Calu3 (cell line): ENCODE measurements around the gene NCKAP1. TPM values are rescaled to one million over a fixed set of nuclear protein-coding genes. Genes with fewer than 3 reads are reported as not detected.
"Not testable (repeated sequence)": the region's sequence is repeated elsewhere in the genome, so short reads cannot be mapped to it uniquely, and the experiment has no call there.

Source experiments
- BruUV-seq: library from RNA; stranded (reverse); fragments of 400-500 nt; replicated peaks from 2 replicates; lab custom pipeline; 2021; lab: Mats Ljungman, UMichigan
- CTCF ChIA-PET: fragments of 300-600 bp; sonication (Branson Sonifier 250); formaldehyde crosslinking; loops from one replicate; lab custom pipeline; 2022; ENCODE audit warnings: antibody characterized with exemption; lab: Charles Lee
- DNase-seq: peaks from one replicate; pipeline ENCODE4 v3.0.0; 2022
- H3K27ac Mint-ChIP-seq: one replicate; pipeline ENCODE4 v1.8.0; 2022; ENCODE audit warnings: mixed read lengths; ENCODE audit not compliant: unreplicated experiment
- H3K27me3 Mint-ChIP-seq: one replicate; pipeline ENCODE4 v1.8.0; 2022; ENCODE audit warnings: mixed read lengths; ENCODE audit not compliant: unreplicated experiment
- H3K36me3 Mint-ChIP-seq: one replicate; pipeline ENCODE4 v1.8.0; 2022; ENCODE audit warnings: mild to moderate bottlenecking, moderate library complexity, mixed read lengths; ENCODE audit not compliant: insufficient read depth, unreplicated experiment
- H3K4me1 Mint-ChIP-seq: one replicate; pipeline ENCODE4 v1.8.0; 2022; ENCODE audit warnings: mild to moderate bottlenecking, low read depth, mixed read lengths; ENCODE audit not compliant: unreplicated experiment
- H3K4me3 Mint-ChIP-seq: one replicate; pipeline ENCODE4 v1.8.0; 2022; ENCODE audit warnings: mild to moderate bottlenecking, low read depth, moderate library complexity, mixed read lengths; ENCODE audit not compliant: unreplicated experiment
- H3K9me3 Mint-ChIP-seq: one replicate; pipeline ENCODE4 v1.8.0; 2022; ENCODE audit warnings: low read depth, mixed read lengths; ENCODE audit not compliant: unreplicated experiment
- CTCF ChIP-seq: fragments of 200-600 bp; IDR thresholded peaks from one replicate; pipeline ENCODE4 v1.8.0; 2022; ENCODE audit warnings: antibody characterized with exemption; ENCODE audit not compliant: unreplicated experiment
- intact Hi-C: fragments of 100-400 bp; cut with micrococcal nuclease; formaldehyde crosslinking; loops from one replicate; pipeline ENCODE4 v1.10.0; 2022; ENCODE audit not compliant: unreplicated experiment
- total RNA-seq: library from RNA; stranded (reverse); gene quantifications from 2 replicates; pipeline ENCODE4 v1.2.3, GENCODE V29; 2022

Gene NCKAP1
- total RNA-seq, 1 experiment from 2014 or later, result 157 TPM

DNA sequence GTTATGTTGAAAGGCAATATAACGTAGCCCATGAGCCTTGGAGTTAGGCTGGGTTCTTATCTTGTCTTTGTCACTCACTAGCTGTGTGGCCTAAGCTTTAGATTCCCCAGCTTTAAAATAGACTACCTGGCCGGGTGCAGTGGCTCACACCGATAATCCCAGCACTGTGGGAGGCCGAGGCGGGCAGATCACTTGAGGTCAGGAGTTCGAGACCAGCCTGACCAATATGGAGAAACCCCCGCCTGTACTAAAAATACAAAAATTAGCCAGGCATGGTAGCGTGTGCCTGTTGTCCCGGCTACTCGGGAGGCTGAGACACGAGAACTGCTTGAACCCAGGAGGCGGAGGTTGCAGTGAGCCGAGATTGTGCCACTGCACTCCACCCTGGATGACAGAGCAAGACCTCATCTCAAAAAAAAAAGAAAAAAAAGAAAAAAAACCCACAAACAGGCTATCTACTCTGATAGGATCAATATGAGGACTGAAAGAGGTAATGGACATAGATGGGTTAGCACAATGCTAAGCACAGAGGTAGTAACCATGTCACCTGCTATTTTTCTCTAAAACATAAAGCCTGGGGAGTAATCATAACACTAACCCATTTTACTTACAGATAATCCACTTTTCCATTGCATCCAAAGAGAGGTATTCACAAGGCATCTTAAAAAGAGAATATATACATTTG is 43.9 kb downstream of the NCKAP1 start:
- intact Hi-C loops, result no loop called here
- H3K9me3 Mint-ChIP-seq, result no peaks in the 10 kb centered on the region
- H3K27ac Mint-ChIP-seq, result no peak overlapping the region
- no peaks in the 10 kb centered on the region for H3K4me1 Mint-ChIP-seq
- BruUV-seq, result no TSS peak
- TF ChIP-seq CTCF, result no peak
- CTCF ChIA-PET, result interaction anchor here (0.5 kb wide), 1 partner anchor 19 kb away, joined by 3 read pairs; no protein-coding TSS in a partner anchor
- no peak for DNase-seq
- H3K4me3 Mint-ChIP-seq, result no peak overlapping the region
- no peaks in the 10 kb centered on the region for H3K27me3 Mint-ChIP-seq
- peaks cover 32% of the 10 kb centered on the region for H3K36me3 Mint-ChIP-seq

GRCh38 chr2:182982941-182983340 is 55.3 kb downstream of the NCKAP1 start:
- no peak for DNase-seq
- H3K4me3 Mint-ChIP-seq, result no peak overlapping the region
- intact Hi-C loops, result loop anchor here (5.0 kb wide), 2 partner anchors 316 to 796 kb away; no protein-coding TSS in a partner anchor
- peaks cover 20% of the 10 kb centered on the region for H3K36me3 Mint-ChIP-seq
- CTCF ChIA-PET, result no interaction called here
- H3K27me3 Mint-ChIP-seq, result no peaks in the 10 kb centered on the region
- no peak for TF ChIP-seq CTCF
- H3K9me3 Mint-ChIP-seq, result no peaks in the 10 kb centered on the region
- BruUV-seq, result no TSS peak
- H3K27ac Mint-ChIP-seq, result no peak overlapping the region
- no peaks in the 10 kb centered on the region for H3K4me1 Mint-ChIP-seq

- DNase-seq, CTCF ChIA-PET, H3K27me3 Mint-ChIP-seq, BruUV-seq, H3K4me1 Mint-ChIP-seq, H3K9me3 Mint-ChIP-seq, H3K27ac Mint-ChIP-seq, H3K4me3 Mint-ChIP-seq: not testable (repeated sequence)
- peaks cover 30% of the 10 kb centered on the region for H3K36me3 Mint-ChIP-seq
- intact Hi-C loops, result loop anchor here (2.0 to 5.0 kb wide), 3 partner anchors 197 to 794 kb away; no protein-coding TSS in a partner anchor
These were observed 56.8 kb downstream of the NCKAP1 start for GRCh38 chr2:182981475-182981874.

DNA sequence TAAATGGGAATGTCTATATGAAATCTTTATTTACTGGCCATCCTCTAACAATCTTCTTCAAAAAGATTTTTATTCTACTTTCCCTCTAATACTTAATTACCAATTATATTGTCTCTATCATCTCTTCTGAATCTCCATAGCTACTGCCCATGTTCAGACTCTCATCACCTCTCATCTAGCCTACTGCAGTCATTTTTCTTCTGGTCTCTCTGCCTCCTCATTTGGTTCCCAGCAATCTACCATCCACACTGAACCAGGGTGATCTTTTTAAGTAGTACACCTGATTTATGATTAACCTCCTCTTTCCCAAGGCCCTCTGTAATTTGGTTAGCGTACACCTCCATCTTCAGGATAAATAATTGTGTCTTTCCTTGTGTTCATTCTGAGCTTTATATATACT is 57.6 kb downstream of the NCKAP1 start:
- no peak for TF ChIP-seq CTCF
- no TSS peak for BruUV-seq
- no peaks in the 10 kb centered on the region for H3K9me3 Mint-ChIP-seq
- no peak overlapping the region for H3K27ac Mint-ChIP-seq
- no peaks in the 10 kb centered on the region for H3K27me3 Mint-ChIP-seq
- H3K36me3 Mint-ChIP-seq, result peaks cover 25% of the 10 kb centered on the region
- no peaks in the 10 kb centered on the region for H3K4me1 Mint-ChIP-seq
- CTCF ChIA-PET, result interaction anchor here (0.6 to 1.2 kb wide), 5 partner anchors 29 to 218 kb away, joined by 3 to 10 read pairs (median 3); no protein-coding TSS in a partner anchor
- no peak overlapping the region for H3K4me3 Mint-ChIP-seq
- no peak for DNase-seq
- intact Hi-C loops, result loop anchor here (2.0 to 5.0 kb wide), 3 partner anchors 196 to 793 kb away; no protein-coding TSS in a partner anchor

- no peaks in the 10 kb centered on the region for H3K4me1 Mint-ChIP-seq
- H3K36me3 Mint-ChIP-seq, result peaks cover 25% of the 10 kb centered on the region
- TF ChIP-seq CTCF, result no peak
- DNase-seq, result no peak
- no peaks in the 10 kb centered on the region for H3K27me3 Mint-ChIP-seq
- CTCF ChIA-PET, result interaction anchor here (0.6 to 1.2 kb wide), 6 partner anchors 15 to 217 kb away, joined by 3 to 10 read pairs (median 3); no protein-coding TSS in a partner anchor
- H3K4me3 Mint-ChIP-seq, result no peak overlapping the region
- no peaks in the 10 kb centered on the region for H3K9me3 Mint-ChIP-seq
- no peak overlapping the region for H3K27ac Mint-ChIP-seq
- BruUV-seq, result no TSS peak
- intact Hi-C loops, result loop anchor here (2.0 to 5.0 kb wide), 3 partner anchors 195 to 793 kb away; no protein-coding TSS in a partner anchor
These were observed 58.1 kb downstream of the NCKAP1 start for GRCh38 chr2:182980115-182980514.
